WTC11 (cell line): Measurements from ENCODE around the gene WDR90.

Source experiments
- TF ChIP-seq, protein P1 (sequence below): fragments of 200-600 bp; IDR thresholded peaks from 2 replicates; pipeline ENCODE4 v1.8.0; 2022; ENCODE audit warnings: antibody characterized with exemption
- TF ChIP-seq, protein P2 (sequence below): sonication (generic); formaldehyde crosslinking; IDR thresholded peaks from 2 replicates; pipeline ENCODE4 v1.8.1; 2023; ENCODE audit warnings: mild to moderate bottlenecking, missing genetic modification reagents
- TF ChIP-seq, protein P3 (sequence below): sonication (generic); formaldehyde crosslinking; IDR thresholded peaks from 2 replicates; pipeline ENCODE4 v1.8.1; 2023; ENCODE audit warnings: mild to moderate bottlenecking, missing genetic modification reagents, moderate library complexity

DNA sequence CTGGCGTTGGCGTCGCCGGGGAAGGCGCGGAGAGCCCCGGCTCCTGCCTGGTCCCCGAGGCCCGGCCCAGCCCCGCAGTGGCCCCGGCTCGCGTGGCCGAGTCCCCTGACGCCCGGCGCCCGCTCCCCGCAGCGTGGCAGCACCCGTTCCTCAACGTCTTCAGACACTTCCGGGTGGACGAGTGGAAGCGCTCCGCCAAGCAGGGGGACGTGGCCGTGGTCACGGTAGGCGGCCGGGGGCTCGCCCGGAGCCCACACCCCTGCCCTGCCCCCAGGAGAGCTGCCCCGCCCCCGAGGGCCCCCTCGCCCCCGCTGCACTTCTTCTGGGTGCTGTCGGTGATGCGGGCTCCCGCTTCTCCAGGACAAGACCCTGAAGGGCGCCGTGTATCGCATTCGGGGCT lies 466 bp downstream of the WDR90 start:
- TF ChIP-seq, protein P1, sequence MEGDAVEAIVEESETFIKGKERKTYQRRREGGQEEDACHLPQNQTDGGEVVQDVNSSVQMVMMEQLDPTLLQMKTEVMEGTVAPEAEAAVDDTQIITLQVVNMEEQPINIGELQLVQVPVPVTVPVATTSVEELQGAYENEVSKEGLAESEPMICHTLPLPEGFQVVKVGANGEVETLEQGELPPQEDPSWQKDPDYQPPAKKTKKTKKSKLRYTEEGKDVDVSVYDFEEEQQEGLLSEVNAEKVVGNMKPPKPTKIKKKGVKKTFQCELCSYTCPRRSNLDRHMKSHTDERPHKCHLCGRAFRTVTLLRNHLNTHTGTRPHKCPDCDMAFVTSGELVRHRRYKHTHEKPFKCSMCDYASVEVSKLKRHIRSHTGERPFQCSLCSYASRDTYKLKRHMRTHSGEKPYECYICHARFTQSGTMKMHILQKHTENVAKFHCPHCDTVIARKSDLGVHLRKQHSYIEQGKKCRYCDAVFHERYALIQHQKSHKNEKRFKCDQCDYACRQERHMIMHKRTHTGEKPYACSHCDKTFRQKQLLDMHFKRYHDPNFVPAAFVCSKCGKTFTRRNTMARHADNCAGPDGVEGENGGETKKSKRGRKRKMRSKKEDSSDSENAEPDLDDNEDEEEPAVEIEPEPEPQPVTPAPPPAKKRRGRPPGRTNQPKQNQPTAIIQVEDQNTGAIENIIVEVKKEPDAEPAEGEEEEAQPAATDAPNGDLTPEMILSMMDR, result no peak
- TF ChIP-seq, protein P2, sequence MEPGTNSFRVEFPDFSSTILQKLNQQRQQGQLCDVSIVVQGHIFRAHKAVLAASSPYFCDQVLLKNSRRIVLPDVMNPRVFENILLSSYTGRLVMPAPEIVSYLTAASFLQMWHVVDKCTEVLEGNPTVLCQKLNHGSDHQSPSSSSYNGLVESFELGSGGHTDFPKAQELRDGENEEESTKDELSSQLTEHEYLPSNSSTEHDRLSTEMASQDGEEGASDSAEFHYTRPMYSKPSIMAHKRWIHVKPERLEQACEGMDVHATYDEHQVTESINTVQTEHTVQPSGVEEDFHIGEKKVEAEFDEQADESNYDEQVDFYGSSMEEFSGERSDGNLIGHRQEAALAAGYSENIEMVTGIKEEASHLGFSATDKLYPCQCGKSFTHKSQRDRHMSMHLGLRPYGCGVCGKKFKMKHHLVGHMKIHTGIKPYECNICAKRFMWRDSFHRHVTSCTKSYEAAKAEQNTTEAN (CRISPR knock-in tag), result no peak
- TF ChIP-seq, protein P3, sequence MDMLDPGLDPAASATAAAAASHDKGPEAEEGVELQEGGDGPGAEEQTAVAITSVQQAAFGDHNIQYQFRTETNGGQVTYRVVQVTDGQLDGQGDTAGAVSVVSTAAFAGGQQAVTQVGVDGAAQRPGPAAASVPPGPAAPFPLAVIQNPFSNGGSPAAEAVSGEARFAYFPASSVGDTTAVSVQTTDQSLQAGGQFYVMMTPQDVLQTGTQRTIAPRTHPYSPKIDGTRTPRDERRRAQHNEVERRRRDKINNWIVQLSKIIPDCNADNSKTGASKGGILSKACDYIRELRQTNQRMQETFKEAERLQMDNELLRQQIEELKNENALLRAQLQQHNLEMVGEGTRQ (CRISPR knock-in tag), result no peak
